HEK293 (cell line): ENCODE results near the gene MSTN.

Source experiments
- CTCF ChIA-PET: fragments of 350-600 bp; formaldehyde crosslinking; extraction: SDS; loops from one replicate; lab custom pipeline; 2021; ENCODE audit warnings: antibody characterized with exemption; lab: Yijun Ruan, JAX
- POLR2A ChIA-PET: fragments of 300-600 bp; formaldehyde crosslinking; extraction: SDS; loops from one replicate; lab custom pipeline; 2020; ENCODE audit warnings: antibody characterized with exemption, inconsistent platforms; lab: Yijun Ruan, JAX
- H3K27ac ChIP-seq: fragments of 200-500 bp; sonication (Bioruptor generic); 2 replicates; pipeline ENCODE4 v1.5.1; 2014; ENCODE audit warnings: low read depth, low read length, control low read depth, inconsistent platforms; ENCODE audit errors: extremely low read depth
- H3K36me3 ChIP-seq, 2 experiments: fragments of 200-500 bp in 1 of 2; sonication (Bioruptor generic) in 1 of 2; 1 replicate in 1 of 2; 2 replicates in 1 of 2; pipeline ENCODE4 v1.5.1; 2014 to 2017; ENCODE audit warnings: inconsistent platforms in 2 of 2, low read length in 2 of 2; ENCODE audit not compliant: control insufficient read depth in 2 of 2, insufficient read depth in 1 of 2
- H3K4me1 ChIP-seq: fragments of 200-500 bp; sonication (Bioruptor generic); 2 replicates; pipeline ENCODE4 v1.5.1; 2014; ENCODE audit warnings: mild to moderate bottlenecking, low read length, inconsistent platforms; ENCODE audit not compliant: control insufficient read depth, insufficient read depth
- H3K4me3 ChIP-seq: 2 replicates; pipeline ENCODE4 v1.5.1; 2011; ENCODE audit warnings: low read depth, mild to moderate bottlenecking, control low read depth, low read length, moderate library complexity
- H3K9me3 ChIP-seq: fragments of 200-500 bp; sonication (Bioruptor generic); 2 replicates; pipeline ENCODE4 v1.5.1; 2014; ENCODE audit warnings: low read depth, low read length, inconsistent platforms; ENCODE audit not compliant: control insufficient read depth, insufficient read depth
- GLI2 ChIP-seq: fragments of 450-650 bp; formaldehyde crosslinking; IDR thresholded peaks from 2 replicates; pipeline ENCODE4; 2017; ENCODE audit warnings: missing biosample characterization, missing genetic modification characterization, low read depth, borderline replicate concordance
- KLF7 ChIP-seq: fragments of 450-650 bp; formaldehyde crosslinking; IDR thresholded peaks from 2 replicates; pipeline ENCODE4 v1.5.1; 2016; ENCODE audit warnings: missing biosample characterization, missing genetic modification characterization, borderline replicate concordance
- KLF9 ChIP-seq: fragments of 450-650 bp; formaldehyde crosslinking; IDR thresholded peaks from 2 replicates; pipeline ENCODE4 v1.5.1; 2016; ENCODE audit warnings: missing biosample characterization, missing genetic modification characterization, low read depth
- MEIS1 ChIP-seq: sonication (generic); formaldehyde crosslinking; IDR thresholded peaks from 2 replicates; pipeline ENCODE4 v1.8.1; 2022; ENCODE audit warnings: missing genetic modification reagents, mild to moderate bottlenecking, borderline replicate concordance
- SALL2 ChIP-seq: fragments of 450-650 bp; formaldehyde crosslinking; IDR thresholded peaks from 2 replicates; pipeline ENCODE4 v1.5.0; 2017; ENCODE audit warnings: missing biosample characterization, mild to moderate bottlenecking, missing genetic modification characterization, borderline replicate concordance
- SCRT2 ChIP-seq: fragments of 450-650 bp; formaldehyde crosslinking; IDR thresholded peaks from 2 replicates; pipeline ENCODE4 v1.5.1; 2016; ENCODE audit warnings: missing biosample characterization, missing genetic modification characterization
- ZBTB48 ChIP-seq: fragments of 450-650 bp; formaldehyde crosslinking; IDR thresholded peaks from 2 replicates; pipeline ENCODE4 v1.5.1; 2016; ENCODE audit warnings: missing biosample characterization, missing genetic modification characterization
- ZNF211 ChIP-seq: fragments of 450-650 bp; formaldehyde crosslinking; IDR thresholded peaks from 2 replicates; pipeline ENCODE4 v1.5.1; 2016; ENCODE audit warnings: low read depth, missing biosample characterization, missing genetic modification characterization
- ZNF335 ChIP-seq: fragments of 450-650 bp; formaldehyde crosslinking; conservative IDR thresholded peaks from 2 replicates; pipeline ENCODE4 v1.5.1; 2016; ENCODE audit warnings: missing biosample characterization, missing genetic modification characterization
- ZNF416 ChIP-seq: fragments of 450-650 bp; formaldehyde crosslinking; IDR thresholded peaks from 2 replicates; pipeline ENCODE4 v1.5.1; 2016; ENCODE audit warnings: missing biosample characterization, missing genetic modification characterization
- ZNF433 ChIP-seq: fragments of 450-650 bp; formaldehyde crosslinking; IDR thresholded peaks from 2 replicates; pipeline ENCODE4 v1.5.1; 2016; ENCODE audit warnings: missing biosample characterization, missing genetic modification characterization, low read depth
- ZNF473 ChIP-seq: fragments of 450-650 bp; formaldehyde crosslinking; IDR thresholded peaks from 2 replicates; pipeline ENCODE4 v1.5.1; 2017; ENCODE audit warnings: missing biosample characterization, missing genetic modification characterization
- ZNF544 ChIP-seq: fragments of 450-650 bp; formaldehyde crosslinking; IDR thresholded peaks from 2 replicates; pipeline ENCODE4 v1.5.0; 2017; ENCODE audit warnings: missing biosample characterization, missing genetic modification characterization
- ZNF549 ChIP-seq: fragments of 450-650 bp; IDR thresholded peaks from 2 replicates; pipeline ENCODE4 v1.5.1; 2018; ENCODE audit warnings: missing biosample characterization, missing genetic modification characterization, mild to moderate bottlenecking, inconsistent platforms, moderate library complexity
- ZNF621 ChIP-seq: fragments of 450-650 bp; formaldehyde crosslinking; IDR thresholded peaks from 2 replicates; pipeline ENCODE4 v1.5.1; 2017; ENCODE audit warnings: missing biosample characterization, missing genetic modification characterization
- ZSCAN16 ChIP-seq: fragments of 450-650 bp; formaldehyde crosslinking; IDR thresholded peaks from 2 replicates; pipeline ENCODE4 v1.5.1; 2016; ENCODE audit warnings: missing biosample characterization, missing genetic modification characterization
- TF ChIP-seq, protein P1 (sequence below): fragments of 450-650 bp; formaldehyde crosslinking; IDR thresholded peaks from 2 replicates; pipeline ENCODE4 v1.5.1; 2016; ENCODE audit warnings: missing biosample characterization, missing genetic modification characterization
- TF ChIP-seq, protein P2 (sequence below): fragments of 450-650 bp; formaldehyde crosslinking; IDR thresholded peaks from 2 replicates; pipeline ENCODE4 v1.5.1; 2017; ENCODE audit warnings: missing biosample characterization, missing genetic modification characterization
- TF ChIP-seq, protein P3 (sequence below): fragments of 450-650 bp; formaldehyde crosslinking; IDR thresholded peaks from 2 replicates; pipeline ENCODE4 v1.5.1; 2016; ENCODE audit warnings: missing biosample characterization, missing genetic modification characterization, low read depth

MSTN gene

DNA sequence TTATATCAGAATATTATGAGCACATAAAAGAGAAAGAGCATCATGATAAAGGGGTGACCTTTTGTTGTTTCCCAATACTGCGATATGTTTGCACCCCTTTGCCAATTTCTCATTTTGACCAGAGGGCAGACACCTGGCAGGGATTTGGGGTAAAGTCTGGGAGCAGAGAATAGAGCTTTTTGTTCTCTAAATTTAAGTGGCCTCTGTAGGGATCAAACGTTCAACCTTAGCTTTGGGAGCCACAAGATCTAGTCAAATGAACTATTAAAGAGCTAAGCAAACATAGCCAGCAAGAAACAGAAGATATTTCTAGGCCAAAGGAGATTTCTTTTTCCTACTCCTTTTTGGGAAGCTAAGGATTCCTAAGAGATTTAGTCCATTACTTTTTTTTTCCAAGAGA is 1.1 kb upstream of the MSTN start:
- Histone ChIP-seq H3K36me3 (no peaks in the 10 kb centered on the region), H3K4me1 (no peaks in the 10 kb centered on the region), H3K9me3 (no peaks in the 10 kb centered on the region), H3K27ac (no peak overlapping the region), H3K4me3 (no peak overlapping the region)
- POLR2A ChIA-PET, result no interaction called here
- TF ChIP-seq GLI2 (tag by site-specific recombination) (no peak), SALL2 (no peak), ZNF335 (no peak), ZNF416 (tag by site-specific recombination) (no peak), ZNF544 (no peak), SCRT2 (tag by site-specific recombination) (no peak), ZNF433 (no peak), ZBTB48 (tag by site-specific recombination) (no peak), ZNF211 (tag by site-specific recombination) (no peak), KLF7 (tag by site-specific recombination) (no peak), KLF9 (tag by site-specific recombination) (no peak), ZSCAN16 (tag by site-specific recombination) (no peak), ZNF473 (no peak), MEIS1 (CRISPR knock-in tag) (no peak)
- TF ChIP-seq, protein P1, sequence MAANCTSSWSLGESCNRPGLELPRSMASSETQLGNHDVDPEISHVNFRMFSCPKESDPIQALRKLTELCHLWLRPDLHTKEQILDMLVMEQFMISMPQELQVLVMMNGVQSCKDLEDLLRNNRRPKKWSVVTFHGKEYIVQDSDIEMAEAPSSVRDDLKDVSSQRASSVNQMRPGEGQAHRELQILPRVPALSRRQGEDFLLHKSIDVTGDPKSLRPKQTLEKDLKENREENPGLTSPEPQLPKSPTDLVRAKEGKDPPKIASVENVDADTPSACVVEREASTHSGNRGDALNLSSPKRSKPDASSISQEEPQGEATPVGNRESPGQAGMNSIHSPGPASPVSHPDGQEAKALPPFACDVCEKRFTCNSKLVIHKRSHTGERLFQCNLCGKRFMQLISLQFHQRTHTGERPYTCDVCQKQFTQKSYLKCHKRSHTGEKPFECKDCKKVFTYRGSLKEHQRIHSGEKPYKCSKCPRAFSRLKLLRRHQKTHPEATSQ, result no peak
- CTCF ChIA-PET, result interaction anchor here (0.6 to 1.2 kb wide), 3 partner anchors 25 to 403 kb away, joined by 3 read pairs; partner anchors contain the start of gene ASNSD1

DNA sequence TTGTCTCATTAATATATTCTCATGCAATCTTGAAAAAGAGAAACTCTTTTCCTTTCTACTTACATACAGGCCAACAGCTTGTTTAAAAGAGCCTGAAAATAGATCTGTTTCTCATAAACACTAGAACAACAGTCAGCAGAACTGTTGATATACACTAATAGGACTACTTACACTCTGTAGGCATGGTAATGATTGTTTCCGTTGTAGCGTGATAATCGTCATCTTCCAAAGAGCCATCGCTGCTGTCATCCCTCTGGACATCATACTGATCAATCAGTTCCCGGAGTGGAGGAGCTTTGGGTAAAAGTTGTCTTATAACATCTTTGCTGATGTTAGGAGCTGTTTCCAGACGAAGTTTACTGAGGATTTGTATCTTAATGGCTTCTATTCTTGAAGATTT is 476 bp downstream of the MSTN start:
- Histone ChIP-seq H3K4me1 (no peaks in the 10 kb centered on the region), H3K36me3 (no peaks in the 10 kb centered on the region), H3K4me3 (no peak overlapping the region), H3K27ac (no peak overlapping the region), H3K9me3 (no peaks in the 10 kb centered on the region)
- ChIA-PET CTCF (interaction anchor here (1.2 to 1.5 kb wide), 2 partner anchors 263 to 402 kb away, joined by 4 to 5 read pairs; no protein-coding TSS in a partner anchor), POLR2A (no interaction called here)
- TF ChIP-seq, protein P2, sequence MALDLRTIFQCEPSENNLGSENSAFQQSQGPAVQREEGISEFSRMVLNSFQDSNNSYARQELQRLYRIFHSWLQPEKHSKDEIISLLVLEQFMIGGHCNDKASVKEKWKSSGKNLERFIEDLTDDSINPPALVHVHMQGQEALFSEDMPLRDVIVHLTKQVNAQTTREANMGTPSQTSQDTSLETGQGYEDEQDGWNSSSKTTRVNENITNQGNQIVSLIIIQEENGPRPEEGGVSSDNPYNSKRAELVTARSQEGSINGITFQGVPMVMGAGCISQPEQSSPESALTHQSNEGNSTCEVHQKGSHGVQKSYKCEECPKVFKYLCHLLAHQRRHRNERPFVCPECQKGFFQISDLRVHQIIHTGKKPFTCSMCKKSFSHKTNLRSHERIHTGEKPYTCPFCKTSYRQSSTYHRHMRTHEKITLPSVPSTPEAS (tag by site-specific recombination), result no peak
- TF ChIP-seq, protein P3, sequence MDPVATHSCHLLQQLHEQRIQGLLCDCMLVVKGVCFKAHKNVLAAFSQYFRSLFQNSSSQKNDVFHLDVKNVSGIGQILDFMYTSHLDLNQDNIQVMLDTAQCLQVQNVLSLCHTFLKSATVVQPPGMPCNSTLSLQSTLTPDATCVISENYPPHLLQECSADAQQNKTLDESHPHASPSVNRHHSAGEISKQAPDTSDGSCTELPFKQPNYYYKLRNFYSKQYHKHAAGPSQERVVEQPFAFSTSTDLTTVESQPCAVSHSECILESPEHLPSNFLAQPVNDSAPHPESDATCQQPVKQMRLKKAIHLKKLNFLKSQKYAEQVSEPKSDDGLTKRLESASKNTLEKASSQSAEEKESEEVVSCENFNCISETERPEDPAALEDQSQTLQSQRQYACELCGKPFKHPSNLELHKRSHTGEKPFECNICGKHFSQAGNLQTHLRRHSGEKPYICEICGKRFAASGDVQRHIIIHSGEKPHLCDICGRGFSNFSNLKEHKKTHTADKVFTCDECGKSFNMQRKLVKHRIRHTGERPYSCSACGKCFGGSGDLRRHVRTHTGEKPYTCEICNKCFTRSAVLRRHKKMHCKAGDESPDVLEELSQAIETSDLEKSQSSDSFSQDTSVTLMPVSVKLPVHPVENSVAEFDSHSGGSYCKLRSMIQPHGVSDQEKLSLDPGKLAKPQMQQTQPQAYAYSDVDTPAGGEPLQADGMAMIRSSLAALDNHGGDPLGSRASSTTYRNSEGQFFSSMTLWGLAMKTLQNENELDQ, result no peak

GRCh38 chr2:190060626-190061025 is 1.9 kb downstream of the MSTN start:
- no peak overlapping the region for H3K4me3 ChIP-seq
- H3K27ac ChIP-seq, result no peak overlapping the region
- no peaks in the 10 kb centered on the region for H3K36me3 ChIP-seq
- TF ChIP-seq ZNF621 (tag by site-specific recombination) (no peak), ZNF549 (tag by site-specific recombination) (no peak)
- H3K9me3 ChIP-seq, result no peaks in the 10 kb centered on the region
- no peaks in the 10 kb centered on the region for H3K4me1 ChIP-seq
- POLR2A ChIA-PET, result no interaction called here
- CTCF ChIA-PET, result interaction anchor here (1.0 to 1.5 kb wide), 3 partner anchors 10 to 267 kb away, joined by 3 to 4 read pairs (median 3); no protein-coding TSS in a partner anchor
